Pons (tissue), 1 donor: ENCODE data around the gene ALDH18A1.
"Not testable (repeated sequence)": the region's sequence is repeated elsewhere in the genome, so short reads cannot be mapped to it uniquely, and the experiment has no call there.

Source experiments
- DNase-seq: peaks from one replicate; pipeline ENCODE4 v3.0.0-alpha.2; 2016; ENCODE audit warnings: low spot score

ALDH18A1 gene

DNA sequence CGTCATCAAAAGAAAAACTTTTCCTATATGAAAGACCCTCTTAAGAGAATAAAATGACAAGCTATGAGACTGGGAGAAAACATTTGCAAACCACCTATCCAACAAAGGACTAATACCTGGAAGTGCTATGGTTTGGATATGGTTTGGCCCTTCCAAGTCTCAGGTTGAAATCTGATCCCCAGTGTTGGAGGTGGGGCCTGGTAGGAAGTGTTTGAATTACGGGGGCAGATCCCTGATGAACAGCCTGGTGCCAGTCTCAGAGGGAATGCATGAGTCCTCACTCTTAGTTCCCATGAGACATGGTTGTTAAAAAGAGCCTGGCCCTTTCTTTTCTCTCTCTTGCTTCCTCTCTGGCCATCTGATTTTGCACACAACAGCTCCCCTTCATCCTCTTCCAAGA, 6.3 kb downstream of the ALDH18A1 start:
- DNase-seq: no peak

DNA sequence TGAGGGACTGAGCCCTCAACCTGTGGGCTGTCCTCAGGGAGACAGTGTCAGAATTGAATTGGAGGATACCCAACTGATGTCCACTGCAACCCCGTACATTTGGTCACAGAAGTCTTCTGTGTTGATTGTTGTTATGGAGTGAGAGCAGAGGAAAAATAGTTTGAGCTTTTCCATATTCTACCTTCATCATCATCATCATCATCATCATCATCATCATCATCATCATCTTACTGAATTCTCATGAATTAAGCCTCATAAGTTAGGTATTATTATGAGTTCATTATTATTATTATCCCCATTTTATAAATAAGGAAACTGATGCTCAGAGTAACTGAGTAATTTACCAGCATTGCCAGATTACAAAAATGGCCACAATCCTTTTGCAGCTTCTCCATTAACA, 8.4 kb downstream of the ALDH18A1 start:
- DNase-seq: no peak

DNA sequence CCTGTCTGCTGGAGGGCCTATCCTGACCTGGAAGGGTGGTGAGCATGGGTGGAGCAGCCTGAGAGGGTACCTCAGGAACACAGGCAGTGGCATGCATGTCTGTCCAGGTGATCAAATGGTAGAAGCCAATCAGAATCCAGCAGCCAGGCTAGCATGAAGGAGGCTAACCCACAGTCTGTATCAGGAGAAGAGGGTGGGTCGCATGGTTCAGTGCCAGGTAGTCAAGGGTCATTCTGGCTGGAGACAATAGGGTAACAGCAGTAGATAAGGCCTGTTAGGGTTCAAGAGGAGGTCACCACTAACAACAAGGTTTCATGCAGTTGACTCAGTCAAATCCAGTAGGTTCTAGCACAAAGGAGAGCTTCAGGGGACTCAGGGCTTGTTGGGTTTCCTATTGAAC, 10.4 kb downstream of the ALDH18A1 start:
- DNase-seq: no peak

DNA sequence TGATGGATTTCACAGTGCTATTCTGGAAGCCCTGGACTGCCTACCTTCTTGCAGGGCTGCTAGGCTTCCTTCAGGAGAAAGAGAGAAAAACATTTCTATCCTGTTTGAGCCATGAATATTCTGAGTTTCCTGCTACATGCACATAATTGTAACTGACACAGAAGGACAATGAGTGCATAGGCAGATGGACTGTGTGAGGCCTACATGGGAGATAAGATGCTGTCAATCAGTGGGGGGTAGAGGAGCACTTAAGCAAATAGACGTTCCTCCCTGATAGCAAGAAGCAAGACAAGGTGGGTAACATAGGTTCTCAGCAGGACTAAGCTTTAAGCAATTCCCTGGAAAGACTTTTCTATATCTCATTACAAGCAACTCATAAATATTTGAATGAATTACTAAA, 11.6 kb downstream of the ALDH18A1 start:
- DNase-seq: no peak

DNA sequence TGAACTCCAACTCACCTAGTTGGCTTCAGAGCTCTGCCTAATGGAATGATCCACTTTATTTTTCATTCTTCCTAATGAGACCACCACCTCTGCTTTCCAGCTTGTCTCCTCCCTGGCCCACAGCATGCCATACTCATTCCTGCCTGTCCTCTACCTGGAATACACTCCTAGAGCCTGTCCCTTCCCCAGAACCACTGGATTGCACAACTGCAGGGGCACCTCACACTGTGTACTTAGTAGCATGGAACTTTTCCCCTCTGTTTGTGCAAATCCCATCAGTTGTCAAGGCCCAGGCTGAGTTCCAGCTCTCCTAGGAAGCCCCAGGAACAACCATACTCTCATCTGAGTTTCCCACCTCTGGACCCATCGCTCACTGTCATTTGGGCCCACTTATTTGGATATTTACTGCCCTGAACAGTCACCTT, 15.6 kb downstream of the ALDH18A1 start:
- no peak for DNase-seq

DNA sequence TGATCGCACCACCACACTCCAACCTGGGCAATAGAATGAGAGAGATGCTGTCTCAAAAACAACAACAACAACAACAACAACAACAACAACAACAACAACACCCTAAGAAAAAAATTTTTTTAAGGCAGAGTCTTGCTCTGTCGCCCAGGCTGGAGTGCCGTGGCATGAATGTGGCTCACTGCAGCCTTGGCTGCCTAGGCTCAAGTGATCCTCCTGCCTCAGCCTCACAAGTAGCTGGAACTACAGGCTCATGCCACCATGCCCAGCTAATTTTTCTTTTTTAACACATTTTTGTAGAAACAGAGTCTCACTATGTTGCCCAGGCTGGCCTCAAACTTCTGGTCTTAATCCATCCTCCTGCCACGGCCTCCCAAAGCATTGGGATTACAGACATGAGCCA, 18.6 kb downstream of the ALDH18A1 start:
- no peak for DNase-seq

DNA sequence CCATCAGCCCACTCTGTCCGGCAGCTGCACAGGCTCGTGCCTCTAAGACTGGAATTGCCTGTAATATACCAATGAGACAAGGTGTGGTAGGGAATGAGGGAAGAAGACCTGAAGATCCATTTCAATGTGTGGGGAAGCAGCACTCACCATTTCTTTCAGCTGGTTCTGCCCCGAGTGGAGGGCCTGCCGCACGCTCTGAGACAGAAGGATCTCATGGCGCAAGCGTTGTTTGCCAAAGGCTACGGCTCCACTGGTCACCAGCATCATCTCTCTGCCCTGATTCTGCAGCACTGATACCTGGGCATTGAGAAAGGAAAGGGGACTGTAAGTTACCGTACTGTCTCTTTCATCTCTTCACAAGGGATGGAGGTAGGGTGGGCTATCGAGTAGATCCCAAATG, 19.4 kb downstream of the ALDH18A1 start:
- DNase-seq: no peak

DNA sequence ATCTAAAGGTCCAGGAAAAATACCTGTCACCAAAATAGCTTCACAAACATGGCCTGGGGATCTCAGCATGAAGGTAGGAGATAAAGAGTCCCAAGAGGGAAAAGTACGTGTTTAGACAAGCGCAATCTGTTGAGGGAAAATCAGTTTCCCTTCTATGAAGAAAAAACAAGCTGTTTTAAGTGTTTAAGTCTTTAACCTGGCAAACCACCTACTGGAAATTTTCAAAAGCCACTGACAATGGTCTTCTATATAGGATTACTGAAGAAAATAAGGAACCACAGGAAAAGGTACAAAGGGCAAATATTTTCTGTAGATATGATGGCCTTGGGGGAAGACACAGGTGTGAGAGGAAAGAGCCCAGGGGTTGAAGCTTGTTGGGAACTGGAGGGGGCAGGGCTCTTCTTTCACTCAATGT, 21.2 kb downstream of the ALDH18A1 start:
- DNase-seq: no peak

DNA sequence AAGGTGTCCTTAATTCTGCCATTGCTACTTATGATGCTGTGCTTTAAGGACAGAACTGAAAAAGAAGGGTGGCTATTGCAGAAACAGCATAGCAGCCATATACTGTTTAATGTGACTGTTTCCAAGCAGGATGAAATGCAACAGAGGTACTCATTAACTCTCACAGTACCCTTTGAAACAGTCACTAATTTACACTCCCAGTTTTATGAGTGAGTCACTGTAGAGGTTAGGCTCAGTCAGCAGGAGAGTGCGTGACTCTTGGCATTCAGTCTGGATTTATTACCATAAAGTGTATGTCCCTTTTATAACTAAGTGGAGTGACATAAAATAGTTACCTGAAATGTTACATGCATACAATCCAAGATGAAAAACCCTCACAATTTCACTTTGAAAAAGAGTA, 27.7 kb downstream of the ALDH18A1 start:
- DNase-seq: no peak

DNA sequence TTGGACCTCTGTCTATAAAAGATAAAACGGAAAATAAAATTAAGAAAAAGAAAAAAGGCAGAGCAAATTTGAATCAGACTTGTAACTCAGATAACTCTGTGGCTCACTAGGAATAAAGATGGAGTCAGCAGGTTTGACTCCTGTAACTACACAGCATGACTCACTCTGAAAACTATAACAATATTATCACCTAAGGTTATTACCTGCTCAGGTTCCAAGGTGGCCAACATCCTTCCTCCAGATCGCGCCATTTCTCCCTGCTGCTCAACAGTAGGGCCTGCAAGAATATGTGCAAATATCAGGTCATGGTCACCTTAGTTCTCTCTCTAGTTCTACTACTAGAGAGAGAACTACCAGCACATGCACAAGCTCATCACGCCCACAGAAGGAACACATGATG, 30.0 kb downstream of the ALDH18A1 start:
- DNase-seq: no peak

DNA sequence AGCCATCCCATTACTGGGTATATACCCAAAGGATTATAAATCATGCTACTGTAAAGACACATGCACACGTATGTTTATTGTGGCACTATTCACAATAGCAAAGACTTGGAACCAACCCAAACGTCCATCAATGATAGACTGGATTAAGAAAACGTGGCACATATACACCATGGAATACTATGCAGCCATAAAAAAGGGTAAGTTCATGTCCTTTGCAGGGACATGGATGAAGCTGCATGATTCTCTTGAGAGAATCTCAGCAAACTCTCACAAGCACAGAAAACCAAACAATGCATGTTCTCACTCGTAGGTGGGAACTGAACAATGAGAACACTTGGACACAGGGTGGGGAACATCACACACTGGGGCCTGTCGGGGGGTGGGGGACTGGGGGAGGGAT, 36.1 kb downstream of the ALDH18A1 start:
- DNase-seq: not testable (repeated sequence)

DNA sequence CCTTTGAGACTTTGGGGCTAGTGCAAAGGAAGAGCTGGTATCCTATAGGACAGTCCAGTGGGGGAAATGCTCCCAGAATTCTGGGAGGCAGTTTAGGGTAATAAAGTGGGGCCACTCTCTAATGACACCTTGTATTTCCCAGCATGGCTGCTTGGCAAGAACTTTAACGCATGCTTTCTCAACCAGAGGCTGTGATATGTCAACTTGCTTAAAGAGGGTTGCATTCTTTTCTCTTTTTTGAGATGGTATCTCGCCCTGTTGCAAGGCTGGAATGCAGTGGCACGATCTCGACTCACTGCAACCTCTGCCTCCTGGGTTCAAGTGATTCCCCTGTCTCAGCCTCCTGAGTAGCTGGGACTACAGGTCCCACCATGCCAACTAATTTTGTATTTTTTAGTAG, 38.4 kb downstream of the ALDH18A1 start:
- no peak for DNase-seq

DNA sequence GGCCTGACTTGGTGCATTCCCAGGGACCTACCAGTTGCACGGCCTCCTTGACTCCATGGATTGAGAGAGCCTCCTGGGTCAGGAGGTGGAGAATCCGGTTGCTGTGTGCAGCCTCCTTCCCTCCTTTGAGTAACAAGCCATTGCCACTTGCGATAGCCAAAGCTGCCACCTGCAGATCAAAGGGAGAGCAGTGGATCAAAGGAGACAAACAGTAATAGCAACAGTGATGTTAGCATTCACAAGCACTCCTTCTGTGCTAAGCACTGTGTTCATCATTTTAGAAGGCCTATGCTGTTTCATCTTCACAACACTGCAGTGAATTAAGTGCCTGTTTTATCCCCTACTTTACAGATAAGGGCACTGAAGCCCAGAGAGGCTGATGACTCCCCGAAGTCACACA, 40.1 kb downstream of the ALDH18A1 start:
- DNase-seq: no peak

DNA sequence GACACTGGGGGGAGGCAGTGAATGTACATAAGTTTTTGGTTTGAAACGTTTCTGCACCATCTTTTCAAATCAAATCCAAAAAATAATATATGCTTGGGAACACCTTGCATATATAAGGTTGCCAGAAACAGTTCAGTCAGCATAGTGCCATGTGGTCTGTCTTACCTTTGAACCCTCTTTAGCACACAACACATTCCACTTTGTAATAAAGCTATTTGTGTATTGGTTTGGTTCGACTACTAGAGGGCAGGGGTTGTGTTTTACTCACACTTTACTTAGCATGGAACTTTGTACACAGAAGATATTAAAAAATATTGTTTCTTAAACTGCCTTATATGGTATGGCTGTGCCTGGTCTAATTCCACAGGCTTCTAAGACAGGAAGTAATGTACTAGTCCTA, 43.2 kb downstream of the ALDH18A1 start:
- no peak for DNase-seq

DNA sequence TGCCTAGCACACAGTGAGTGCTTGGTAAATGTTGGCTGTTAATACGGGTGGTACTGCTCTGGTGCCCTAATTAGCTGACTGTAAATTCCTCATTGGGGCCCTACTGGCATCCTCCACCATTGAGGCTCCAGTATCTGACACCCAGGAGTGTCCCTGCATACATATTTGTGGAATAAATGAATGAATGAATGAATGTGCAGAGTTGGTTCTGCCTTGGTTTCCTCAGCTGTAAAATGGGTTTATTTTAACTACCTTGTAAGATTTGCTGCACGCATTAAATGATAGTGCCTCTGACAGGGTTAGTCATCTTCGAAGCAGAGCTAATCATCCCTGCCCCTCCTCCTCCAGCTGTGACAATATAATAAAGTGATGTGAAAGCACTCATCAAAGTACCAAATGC, 45.8 kb downstream of the ALDH18A1 start:
- DNase-seq: no peak

DNA sequence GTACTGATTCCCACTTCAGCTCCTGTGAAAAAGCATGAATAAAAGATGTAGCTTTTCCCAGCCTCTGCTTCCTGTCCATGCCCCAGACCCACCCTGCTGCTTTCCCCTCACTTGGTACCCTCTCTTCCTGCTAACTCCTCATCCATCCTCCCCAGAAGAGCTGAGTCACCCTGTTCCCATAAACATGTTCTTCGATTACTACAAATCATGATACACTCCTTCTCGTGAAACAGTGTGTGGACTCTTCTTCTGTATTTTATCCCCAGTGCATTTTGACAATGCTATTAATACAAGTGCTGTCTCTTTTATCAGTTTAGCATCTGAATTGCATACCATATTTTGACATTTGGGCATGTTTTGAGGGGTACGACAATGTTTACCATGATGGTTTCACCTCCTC, 49.6 kb downstream of the ALDH18A1 start:
- no peak for DNase-seq

DNA sequence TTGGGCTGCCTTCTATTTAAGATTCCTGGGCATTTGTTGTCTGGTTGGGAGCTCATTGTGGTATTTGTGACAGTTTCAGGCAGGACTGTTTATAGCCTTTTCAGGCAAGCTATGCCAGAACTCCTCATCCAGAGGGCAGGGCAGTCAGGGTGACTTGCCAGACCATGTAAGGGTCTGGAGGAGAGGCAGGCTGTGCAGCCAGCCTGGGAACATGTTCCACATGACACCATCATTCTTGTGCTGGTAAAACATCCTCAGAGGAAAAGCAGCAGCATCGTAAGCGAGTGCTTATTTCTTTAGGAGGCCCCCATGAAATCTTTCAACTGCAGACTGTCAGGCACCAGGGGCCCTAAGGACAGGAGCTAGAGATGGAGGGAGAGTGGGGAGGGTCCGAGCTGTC, 51.3 kb downstream of the ALDH18A1 start:
- no peak for DNase-seq

DNA sequence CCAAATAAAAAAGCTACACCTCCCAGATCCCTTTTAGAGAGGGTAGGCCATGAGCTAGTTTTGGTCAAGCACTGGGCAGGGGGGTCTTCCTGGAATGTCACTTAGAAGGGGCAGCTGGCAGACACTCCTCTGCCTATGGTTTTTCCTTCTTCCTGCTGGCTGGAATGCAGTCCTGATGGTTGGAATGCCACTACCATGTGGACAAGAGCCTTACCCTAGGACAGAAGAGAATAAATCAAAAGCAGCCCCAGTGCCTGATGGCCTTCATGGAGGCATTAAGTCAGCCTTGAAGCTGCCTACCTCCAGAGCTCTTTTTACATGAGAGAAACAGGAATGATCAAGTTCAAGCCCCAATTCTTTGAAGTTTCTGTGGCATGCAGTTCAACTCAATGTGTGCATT, 51.9 kb downstream of the ALDH18A1 start:
- DNase-seq: no peak

DNA sequence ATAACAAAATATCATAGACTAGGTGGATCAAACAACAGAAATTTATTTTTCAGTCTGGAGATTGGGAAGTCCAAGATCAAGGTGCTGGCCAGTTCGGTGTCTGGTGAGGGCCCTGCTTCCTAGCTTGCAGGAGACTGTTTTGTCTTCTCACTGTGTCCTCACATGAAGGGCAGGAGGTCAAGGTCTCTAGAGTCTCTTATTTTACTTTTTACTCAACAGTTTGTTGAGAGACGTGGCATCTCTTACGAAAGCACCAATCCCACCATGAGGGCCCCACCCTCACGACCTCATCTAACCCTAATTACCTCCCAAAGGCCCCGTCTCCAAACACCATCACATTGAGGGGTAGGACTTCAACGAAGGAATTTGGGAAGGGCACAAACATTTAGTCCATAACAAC, 54.1 kb downstream of the ALDH18A1 start:
- no peak for DNase-seq

DNA sequence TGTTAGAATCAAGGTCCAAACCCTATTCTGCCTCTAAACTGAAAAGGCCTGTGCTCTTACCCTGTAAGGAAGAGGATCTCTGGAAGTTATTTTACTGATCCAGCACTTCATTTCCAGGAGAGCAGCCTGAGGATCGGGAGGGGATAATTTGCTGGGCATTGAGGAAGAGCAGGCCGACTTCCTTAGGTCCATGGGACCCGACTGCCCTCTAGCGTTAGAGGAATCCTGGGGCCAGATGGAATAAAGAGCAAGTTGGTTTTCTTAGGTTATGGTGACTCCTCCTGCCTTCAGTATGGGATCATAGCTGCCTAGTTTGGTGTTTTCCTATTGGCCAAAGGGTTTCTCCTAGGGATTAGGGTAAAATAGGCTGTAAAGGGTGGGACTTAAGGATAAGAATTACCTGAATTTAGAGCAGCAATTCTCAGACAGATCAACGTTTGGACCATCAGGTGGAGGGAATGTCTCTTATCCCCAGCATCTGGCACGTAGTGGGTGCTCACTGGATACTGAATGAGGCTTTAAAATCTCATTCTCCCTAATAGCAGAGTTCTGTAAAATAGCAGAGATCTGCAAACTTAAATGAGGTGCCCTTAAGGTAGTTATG, 55.3 kb downstream of the ALDH18A1 start:
- peak; percentile 92 for DNase-seq

DNA sequence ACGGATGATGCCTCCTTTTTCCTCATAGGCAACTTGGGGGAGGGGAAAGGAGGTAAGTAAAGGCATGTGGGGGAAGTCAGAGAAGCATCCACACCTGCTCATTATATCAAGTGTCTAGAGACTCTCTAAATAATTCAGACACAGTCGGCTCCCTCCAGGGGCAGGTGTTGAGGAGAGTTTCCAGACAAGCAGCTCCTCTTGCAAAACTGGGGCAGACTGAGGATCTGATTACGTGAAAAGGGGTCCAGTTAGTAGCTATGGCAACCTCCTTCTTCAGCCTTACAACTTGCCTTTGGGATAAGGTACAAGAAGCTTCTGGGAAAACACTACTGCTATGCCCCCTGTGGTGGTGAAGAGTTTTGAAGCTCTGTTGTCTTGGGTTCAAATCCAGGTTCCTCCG, 56.4 kb downstream of the ALDH18A1 start:
- no peak for DNase-seq

DNA sequence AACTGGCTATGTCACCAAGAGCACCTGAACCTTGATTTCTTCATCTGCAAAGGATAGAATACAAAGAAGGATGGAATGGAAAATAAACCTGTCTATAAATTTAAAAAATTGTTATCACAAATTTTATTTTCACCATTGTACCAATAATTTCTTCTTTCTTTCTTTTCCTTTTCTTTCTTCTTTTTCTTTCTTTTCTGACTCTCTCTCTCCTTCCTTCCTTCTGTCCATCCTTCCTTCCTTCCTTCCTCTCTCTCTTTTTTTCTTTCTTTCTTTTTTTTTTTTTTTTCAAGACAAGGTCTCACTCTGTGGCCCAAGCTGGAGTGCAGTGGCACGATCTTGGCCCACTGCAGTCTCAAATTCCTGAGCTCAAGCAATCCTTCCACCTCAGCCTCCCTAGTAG, 58.7 kb downstream of the ALDH18A1 start:
- DNase-seq: no peak

DNA sequence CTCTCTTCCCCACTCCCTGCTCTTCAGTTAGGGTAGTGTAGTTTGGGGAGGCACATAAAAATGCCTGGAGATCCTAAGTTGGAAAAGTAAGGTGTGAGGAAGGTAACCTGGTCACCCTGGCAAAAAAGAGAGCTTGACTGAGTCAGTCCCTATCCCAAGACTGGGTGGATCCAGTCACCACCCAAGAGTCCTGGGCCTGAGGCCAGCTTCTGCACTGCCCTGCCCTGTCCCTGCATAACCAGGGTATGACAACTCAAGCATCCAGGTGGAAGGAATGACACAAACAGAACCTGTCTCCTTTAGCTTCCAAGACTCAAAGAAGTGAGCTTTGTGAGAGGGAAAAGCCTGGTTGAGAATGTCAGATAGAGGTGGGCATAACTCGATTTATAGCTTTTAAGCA, 68.5 kb downstream of the ALDH18A1 start:
- DNase-seq: no peak

DNA sequence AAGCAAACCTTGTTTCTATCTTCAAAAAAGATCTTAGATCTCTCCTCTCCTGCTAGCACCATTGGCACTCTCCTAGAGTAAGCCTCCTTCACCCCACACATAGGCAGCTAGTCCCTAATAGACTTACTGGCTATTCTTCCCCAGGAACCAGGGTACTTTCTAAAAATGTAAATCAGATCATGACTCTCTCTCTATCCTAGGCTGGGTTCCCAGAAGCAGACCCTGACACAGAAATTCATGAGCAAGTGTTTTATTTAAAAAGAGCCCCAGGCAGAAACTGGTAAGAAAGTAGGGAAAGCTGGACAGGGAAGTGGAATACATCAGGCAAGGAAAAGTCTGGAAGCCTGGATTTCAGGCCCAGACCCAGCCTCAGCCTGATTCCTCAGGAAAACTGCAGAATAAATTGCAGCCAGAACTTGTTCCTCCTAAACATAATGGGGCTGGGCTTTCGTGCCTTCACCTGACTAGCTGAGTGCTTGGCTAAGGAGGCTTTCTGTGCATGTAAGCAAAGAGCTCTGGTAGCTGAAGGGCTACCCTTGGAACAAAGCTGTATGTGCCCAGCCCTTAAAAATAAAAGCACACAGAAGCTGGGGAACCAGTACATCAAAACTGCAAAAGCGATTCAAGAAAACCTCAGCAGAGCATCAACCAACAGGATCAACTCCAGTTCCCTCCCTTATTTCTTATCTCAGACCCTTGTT, 76.5 kb downstream of the ALDH18A1 start:
- no peak for DNase-seq
